CD4-positive, alpha-beta T cell treated with Interleukin-4 for 4 hours (primary cell): ENCODE data around the gene CINP.
"Not testable (repeated sequence)": the region's sequence is repeated elsewhere in the genome, so short reads cannot be mapped to it uniquely, and the experiment has no call there.

Experiments
- DNase-seq: peaks from one replicate; pipeline ENCODE4 v3.0.0-alpha.2; 2020

The CINP gene

DNA sequence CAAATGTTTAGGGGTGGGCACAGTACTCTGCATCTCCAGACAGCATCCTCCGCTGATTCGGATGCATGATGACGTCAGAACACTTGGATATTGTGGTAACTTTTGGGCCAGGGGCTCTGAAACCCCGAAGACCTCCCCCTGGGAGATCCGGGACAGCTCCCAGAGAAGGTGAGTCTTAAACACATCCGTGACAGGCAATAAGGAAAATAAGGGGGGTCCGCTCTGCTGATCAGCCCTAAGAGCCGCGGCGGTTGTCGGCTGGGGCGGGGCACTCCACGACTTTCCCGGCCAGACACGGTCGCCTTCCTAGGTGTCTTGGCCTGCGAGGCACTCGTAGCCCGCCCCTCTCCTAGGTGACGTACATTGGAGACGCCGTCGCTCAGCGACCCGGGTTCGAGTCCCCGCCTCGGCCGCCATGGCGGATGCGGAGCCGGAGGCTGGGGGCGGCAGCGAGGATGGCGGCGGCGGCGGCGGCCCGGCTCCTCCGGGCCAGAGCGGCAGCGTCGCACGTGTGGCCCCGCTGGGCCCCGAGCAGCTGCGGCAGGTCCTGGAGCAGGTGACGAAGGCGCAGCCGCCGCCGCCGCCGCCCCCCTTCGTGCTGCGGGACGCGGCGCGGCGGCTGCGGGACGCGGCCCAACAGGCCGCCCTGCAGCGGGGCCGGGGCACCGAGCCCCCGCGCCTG is 43.2 kb downstream of the CINP start, which contains the start of gene ZNF839:
Gene ZNF839 (plus strand): TSS at position 396 of the 682 bp plus-strand sequence. CDS start 20 bp downstream, at position 416.
- DNase-seq, result peak; percentile 93

DNA sequence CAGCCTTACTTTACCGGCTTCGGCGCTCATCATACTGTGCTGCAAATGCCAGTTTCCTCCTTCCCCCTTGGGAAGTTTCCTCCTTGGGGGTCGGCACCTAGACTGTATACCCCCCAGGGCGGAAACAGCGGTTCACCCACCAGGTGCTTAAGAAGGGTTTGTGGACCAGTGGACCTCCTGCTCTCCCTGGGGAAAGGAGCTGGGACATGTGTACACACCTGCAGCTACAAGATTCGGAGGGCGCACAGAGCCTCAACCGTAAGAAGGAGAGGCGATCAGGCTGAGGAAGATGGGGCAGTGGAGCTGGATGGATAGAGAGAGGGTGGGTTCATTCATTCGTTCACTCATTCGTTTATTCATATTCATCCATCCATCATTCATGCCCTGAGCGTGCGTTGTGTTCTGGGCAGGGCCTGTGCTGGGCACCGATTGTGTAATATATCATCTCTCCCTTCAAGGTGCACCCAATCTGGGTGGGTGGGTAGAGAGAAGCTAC is 43.9 kb downstream of the CINP start:
- DNase-seq, result no peak

DNA sequence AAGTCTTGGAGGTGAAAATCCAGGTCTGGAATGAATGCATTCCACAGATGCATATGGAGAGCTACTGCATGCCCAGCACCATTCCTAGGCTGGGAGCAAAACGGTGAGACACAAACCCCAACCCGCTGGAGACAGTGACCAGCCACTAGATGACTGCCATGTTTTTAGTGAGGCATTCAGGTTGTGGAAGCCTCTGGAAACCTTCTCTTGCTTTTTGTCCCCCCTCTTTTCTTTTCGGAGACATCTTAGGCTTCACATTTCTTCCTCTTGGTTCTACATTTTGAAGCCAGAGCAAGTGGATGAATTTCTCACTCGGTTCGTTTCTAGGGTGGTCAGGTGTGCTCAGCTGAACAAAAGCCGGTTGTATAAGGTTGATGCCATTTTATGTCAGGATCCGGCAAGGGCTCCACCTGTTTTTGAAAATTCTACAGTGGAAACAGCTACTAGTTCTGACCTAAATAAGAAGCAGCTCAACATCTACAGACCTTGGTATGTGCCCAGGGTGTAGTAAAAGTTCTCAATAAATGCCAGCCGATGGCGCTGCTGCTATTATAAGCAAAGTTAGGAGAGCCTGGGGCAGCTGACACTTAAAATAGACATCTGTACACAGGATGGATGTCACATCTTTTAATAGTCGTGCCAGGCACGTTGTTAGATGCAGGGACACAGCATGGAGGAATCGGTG is 45.0 kb downstream of the CINP start:
- peak; percentile 36 for DNase-seq

DNA sequence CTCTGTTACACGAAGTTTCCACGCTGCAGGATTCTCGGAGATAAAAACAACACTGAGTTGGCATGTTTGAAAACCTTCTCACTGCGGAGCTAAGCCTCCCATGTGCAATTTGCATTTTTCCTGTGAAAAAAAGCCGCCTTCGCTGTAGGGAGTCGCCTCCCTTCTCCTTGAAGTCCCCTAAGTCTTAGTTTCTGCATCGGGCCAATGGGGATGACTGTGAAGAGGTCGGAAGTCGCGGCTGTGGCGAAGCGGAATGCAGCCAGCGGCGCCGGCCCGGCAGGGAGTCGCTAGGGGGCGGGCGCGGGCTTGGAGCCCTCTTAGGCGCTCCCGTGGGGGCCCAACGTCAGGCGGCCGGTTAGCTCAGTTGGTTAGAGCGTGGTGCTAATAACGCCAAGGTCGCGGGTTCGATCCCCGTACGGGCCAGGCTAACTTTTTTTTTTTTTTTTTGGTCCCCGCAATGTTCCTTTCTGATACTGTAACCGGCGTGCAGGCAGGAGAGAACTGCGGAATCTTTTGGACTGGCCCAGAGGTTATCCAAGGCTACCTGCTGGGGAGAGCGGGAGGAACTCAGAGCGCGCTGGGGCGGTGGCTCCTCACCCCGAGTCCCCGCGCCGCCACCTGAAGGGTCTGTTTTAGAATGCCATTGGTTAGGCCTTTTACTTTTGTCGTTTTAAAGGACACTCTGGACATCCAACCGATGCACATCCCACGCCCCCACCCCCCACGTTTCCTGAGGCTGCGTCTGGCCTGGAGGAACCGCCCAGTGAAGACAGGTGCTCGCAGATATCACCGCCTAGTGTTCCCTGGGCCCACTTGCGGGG is 45.7 kb downstream of the CINP start:
- DNase-seq, result peak; percentile 91

DNA sequence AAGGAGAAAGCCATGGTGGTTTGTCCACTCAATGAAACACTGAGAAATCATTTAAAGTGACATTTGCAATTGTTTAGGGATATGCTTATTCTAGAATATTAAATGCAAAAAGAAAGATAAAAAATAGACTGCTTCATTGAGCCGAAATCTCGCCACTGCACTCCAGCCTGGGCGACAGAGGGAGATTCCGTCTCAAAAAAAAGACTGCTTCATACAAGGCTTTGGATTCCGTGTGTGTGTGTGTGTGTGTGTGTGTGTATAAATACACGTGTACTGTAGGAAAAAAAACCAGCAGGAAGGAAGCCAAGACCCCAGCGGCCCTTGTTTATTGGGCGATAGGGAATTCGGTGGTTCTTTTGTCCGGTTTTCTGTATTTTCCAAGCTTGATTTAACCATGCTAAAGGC is 46.4 kb downstream of the CINP start:
- DNase-seq, result peak; percentile 39

DNA sequence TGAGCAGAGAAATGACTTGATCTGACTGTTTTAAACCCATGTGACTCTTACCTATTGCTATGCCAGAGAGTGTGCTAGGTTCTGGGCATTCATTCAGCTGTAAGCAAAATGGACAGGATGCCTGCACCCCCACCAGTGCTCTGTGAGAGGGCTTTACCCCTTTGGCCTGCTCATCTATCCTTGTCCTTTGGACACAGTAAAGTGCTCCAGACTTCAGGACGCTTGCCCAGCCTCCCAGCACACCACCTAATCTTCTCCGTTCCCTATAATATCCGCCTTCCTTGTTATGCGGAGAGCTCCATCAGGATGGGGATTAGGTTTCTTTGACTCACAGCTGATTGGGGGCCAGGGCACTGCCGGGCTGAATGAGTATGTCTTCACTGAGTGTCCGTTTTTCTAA is 47.6 kb downstream of the CINP start:
- no peak for DNase-seq

DNA sequence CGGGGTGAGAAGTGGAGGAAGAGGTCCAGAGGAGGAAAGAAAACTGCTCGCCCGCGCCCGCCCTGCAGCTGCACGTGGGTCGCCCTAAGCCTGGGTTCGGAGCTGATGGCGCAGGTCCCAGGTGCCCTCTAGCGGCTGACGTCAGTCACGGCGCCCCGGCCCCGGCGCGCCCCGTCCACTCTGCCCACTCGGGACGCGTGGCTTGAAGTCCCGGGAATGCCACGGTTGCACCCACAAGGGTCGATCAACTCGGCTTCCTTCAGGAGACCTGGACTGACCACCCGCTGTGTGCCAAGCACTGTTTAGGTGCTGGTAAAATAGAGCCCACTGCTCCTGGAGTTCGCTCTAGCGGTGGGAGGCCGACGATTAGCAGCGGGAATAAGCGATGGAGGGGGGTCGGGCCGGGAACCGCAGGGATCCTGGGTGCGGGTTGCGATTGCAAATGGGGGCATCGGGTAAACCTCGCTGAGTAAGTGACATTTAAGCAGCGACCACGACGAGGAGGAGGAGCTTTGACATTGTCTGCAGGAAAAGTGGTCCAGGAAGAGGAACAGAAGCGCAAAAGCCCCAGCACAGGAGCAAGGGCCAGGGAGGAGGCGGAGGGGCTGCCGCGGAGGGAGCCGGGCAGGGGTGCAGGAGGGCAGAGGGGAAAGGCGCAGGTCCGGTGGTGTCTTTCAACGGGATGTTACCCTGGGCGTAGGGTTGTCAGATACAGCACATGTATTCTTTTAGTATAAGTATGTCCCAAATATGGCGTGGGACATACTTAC is 48.3 kb downstream of the CINP start:
- DNase-seq, result peak; percentile 75

DNA sequence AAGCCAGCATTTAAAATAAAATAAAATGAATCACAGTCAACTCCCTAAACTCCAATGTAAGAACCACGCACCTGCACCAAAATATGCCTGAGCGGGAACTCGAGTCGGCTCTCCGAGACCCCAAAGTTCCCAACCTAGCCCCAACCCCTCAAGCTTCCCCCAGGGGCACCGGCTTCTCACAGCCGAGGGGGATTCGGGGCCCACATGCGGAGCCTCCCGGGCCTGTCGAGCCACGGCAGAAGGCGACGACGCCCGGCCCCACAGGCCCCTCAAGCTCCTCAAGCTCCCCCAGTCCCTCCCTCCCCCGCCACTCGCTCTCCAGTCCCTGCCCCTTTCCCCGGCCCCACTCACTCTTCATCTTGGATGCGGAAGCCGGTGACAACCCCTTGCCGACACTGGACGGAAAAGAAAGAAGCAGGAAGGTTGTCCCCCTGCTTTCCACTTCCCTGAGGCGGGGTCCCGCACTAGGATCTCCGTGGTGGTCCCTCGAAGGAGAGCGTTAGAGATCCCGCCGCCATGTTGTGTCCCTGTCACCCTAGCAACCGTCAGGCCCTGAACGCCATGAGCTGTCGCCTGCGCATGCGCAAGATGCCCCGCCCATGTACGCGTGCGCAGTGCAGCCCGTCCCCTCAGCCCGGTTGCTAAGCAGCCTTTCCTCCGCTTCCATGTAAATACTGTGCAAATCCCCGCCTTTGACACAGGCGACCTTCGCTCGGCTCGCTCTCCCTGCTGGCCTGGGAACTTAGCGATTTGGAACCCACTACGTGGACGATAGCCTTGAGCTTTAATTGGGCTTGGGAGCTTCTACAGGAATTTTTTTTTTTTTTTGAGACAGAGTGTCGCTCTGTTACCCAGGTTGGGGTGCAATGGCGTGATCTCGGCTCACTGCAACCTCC is 57.8 kb downstream of the CINP start, which contains the start of gene MOK:
Gene MOK (minus strand): TSS at position 554 of the 896 bp plus-strand sequence. CDS start 196 bp downstream, at position 358.
- peak; percentile 97 for DNase-seq

DNA sequence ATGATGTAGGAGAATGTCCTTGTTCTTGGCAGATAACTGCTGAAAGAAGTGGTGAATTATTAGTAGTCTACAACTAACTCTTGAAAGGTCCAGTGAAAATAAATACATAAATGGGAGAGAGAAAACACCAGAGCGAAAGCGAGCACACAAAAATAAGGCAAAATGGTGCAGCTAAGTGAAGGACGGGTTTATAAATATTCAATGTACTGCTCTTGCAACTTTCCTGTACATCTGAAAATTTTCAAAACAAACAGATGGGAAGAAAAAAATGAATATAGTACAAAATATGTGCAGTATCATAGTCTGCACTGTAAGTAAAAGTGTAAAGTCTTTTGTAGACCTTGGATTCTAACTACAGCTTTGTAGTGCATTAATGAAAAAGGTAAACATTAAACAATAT is 59.0 kb downstream of the CINP start:
- no peak for DNase-seq

DNA sequence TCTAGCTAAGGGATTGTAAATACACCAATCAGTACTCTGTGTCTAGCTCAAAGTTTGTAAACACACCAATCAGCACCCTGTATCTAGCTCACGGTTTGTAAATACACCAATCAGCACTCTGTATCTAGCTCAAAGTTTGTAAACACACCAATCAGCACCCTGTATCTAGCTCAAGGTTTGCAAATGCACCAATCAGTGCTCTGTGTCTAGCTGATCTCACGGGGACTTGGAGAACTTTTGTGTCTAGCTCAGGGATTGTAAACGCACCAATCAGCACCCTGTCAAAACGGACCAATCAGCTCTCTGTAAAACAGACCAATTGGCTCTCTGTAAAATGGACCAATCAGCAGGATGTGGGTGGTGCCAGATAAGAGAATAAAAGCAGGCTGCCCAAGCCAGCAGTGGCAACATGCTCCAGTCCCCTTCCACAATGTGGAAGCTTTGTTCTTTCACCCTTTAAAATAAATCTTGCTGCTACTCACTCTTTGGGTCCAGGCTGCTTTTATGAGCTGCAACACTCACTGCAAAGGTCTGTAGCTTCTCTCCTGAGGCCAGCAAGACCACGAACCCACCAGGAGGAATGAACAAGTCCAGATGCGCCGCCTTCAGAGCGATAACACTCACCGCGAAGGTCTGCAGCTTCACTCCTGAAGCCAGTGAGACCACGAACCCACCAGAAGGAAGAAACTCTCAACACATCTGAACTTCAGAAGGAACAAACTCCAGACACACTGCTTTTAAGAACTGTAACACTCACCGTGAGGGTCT is 64.2 kb downstream of the CINP start:
- not testable (repeated sequence) for DNase-seq
